NCI-H446 treated with DMSO at 0.1 percent for 48 hours (cell line): ENCODE measurements around the gene FN3KRP.

Experiments
- DNase-seq: peaks from one replicate; lab custom pipeline; 2025; lab: John Stamatoyannopoulos, UW

Gene FN3KRP

GRCh38 chr17:82709024-82709675 lies 7.4 kb upstream of the FN3KRP start:
- no peak for DNase-seq

GRCh38 chr17:82709676-82710498 lies 6.6 kb upstream of the FN3KRP start:
- no peak for DNase-seq

GRCh38 chr17:82710499-82711232 lies 5.8 kb upstream of the FN3KRP start:
- no peak for DNase-seq

- DNase-seq = no peak
These were observed 3.3 kb upstream of the FN3KRP start for GRCh38 chr17:82713071-82713723.

GRCh38 chr17:82718986-82719685 lies 2.6 kb downstream of the FN3KRP start:
- DNase-seq = no peak

- no peak for DNase-seq
These were observed 3.7 kb downstream of the FN3KRP start for GRCh38 chr17:82720204-82720603.

- no peak for DNase-seq
These were observed 6.0 kb downstream of the FN3KRP start for GRCh38 chr17:82722341-82723013.

- no peak for DNase-seq
These were observed 6.8 kb downstream of the FN3KRP start for GRCh38 chr17:82723169-82723807.

- DNase-seq = no peak
These were observed 9.9 kb downstream of the FN3KRP start for GRCh38 chr17:82726427-82726826.

GRCh38 chr17:82729479-82730260 lies 13.2 kb downstream of the FN3KRP start:
- DNase-seq = no peak

GRCh38 chr17:82732118-82732743 lies 15.7 kb downstream of the FN3KRP start:
- no peak for DNase-seq

GRCh38 chr17:82734987-82735866 lies 18.7 kb downstream of the FN3KRP start, which contains the start of gene FN3K:
TSS of gene FN3K (plus strand) at chr17:82735615. CDS start at chr17:82735637, 22 bp downstream.
- peak; percentile 26 for DNase-seq

GRCh38 chr17:82736511-82737185 lies 20.1 kb downstream of the FN3KRP start:
- DNase-seq = no peak

- DNase-seq = no peak
These were observed 21.7 kb downstream of the FN3KRP start for GRCh38 chr17:82737967-82738877.

- no peak for DNase-seq
These were observed 24.6 kb downstream of the FN3KRP start for GRCh38 chr17:82740906-82741759.
